ENCODE results near the gene ZBTB16. TPM values are rescaled to one million over a fixed set of nuclear protein-coding genes. Genes with fewer than 3 reads are reported as not detected.
A peak's percentile ranks its signal among the peaks of the same experiment; 100 is the strongest.

The ZBTB16 gene
- total RNA-seq, 4 donors from 2014 or later, result 10.4 to 137 (median 18.8) TPM

- peaks cover 0 to 23% (median 11%) of the 10 kb centered on the region in 3 donors for H3K4me1 ChIP-seq
- H3K27me3 ChIP-seq, result no peaks in the 10 kb centered on the region
- H3K4me3 ChIP-seq, result peak overlapping the region; percentile 0 to 64 (median 43)
- peaks cover 0 to 16% (median 0%) of the 10 kb centered on the region in 3 donors for H3K36me3 ChIP-seq
- WGBS, 2 donors, result 49 to 65% methylated on average over 2 of the region's 2 CpGs
- TF ChIP-seq POLR2A (IDR thresholded peaks at IDR 0.05) (no peak), CTCF (IDR thresholded peaks at IDR 0.05) (no peak)
- H3K9me3 ChIP-seq, result peaks cover 0 to 4% (median 0%) of the 10 kb centered on the region in 3 donors
- intact Hi-C loops (cut with DNase I), result no loop called here
- H3K27ac ChIP-seq, result peak overlapping the region in 3 of 4 donors; percentile 10 to 88 (median 88)
- DNase-seq, result no peak
Observed at GRCh38 chr11:114298710-114299109, 239.2 kb downstream of the ZBTB16 start.

Other genes with a start within 250 kb of the ZBTB16 start
- 10 to 100 TPM; 11.4 to 38.6 (median 16.0) TPM for gene USP28, start 184.1 kb upstream of the ZBTB16 start, total RNA-seq
- under 1 TPM in 3 of 4 donors, not detected in 1; 0.15 to 0.64 (median 0.19) TPM for gene HTR3B, start 154.9 kb upstream of the ZBTB16 start, total RNA-seq
- not detected for gene HTR3A, start 84.6 kb upstream of the ZBTB16 start, total RNA-seq
- 100 to 1,000 TPM in 1 of 4 donors, 10 to 100 TPM in 2, 1 to 10 TPM in 1; 4.1 to 142 (median 56.8) TPM for gene NNMT, start 236.7 kb downstream of the ZBTB16 start, total RNA-seq

Data from esophagus squamous epithelium (tissue), 5 donors.